Transverse colon (tissue), 4 donors: ENCODE results near the gene FUT7. TPM values are rescaled to one million over a fixed set of nuclear protein-coding genes. Genes with fewer than 3 reads are reported as not detected.

ENCODE experiments used
- DNase-seq: peaks from one replicate; pipeline ENCODE4 v3.0.0-alpha.2; 2019
- H3K27ac ChIP-seq, 4 donors: fragments of 200-600 bp; sonication (generic); 2 replicates each; pipeline ENCODE4 v1.5.1; 2016 to 2018; ENCODE audit warnings: inconsistent platforms in 4 of 4
- H3K27me3 ChIP-seq: fragments of 200-600 bp; sonication (generic); 2 replicates; pipeline ENCODE4 v1.5.1; 2017; ENCODE audit warnings: inconsistent platforms
- H3K36me3 ChIP-seq, 4 donors: fragments of 200-600 bp; sonication (generic); 2 replicates each; pipeline ENCODE4 v1.5.1; 2017 to 2019; ENCODE audit warnings: inconsistent platforms in 4 of 4
- H3K4me1 ChIP-seq, 4 donors: fragments of 200-600 bp; sonication (generic); 2 replicates each; pipeline ENCODE4 v1.5.1; 2017 to 2020; ENCODE audit warnings: inconsistent platforms in 4 of 4
- H3K4me3 ChIP-seq, 4 donors: fragments of 200-600 bp; sonication (generic); 1 replicate in 1 of 4; 2 replicates in 3 of 4; pipeline versions ENCODE4 v1.5.1 to v1.6.1; 2017 to 2019; ENCODE audit warnings: inconsistent platforms in 4 of 4
- H3K9me3 ChIP-seq, 2 donors: fragments of 200-600 bp; sonication (generic); 2 replicates each; pipeline ENCODE4 v1.5.1; 2017 to 2019; ENCODE audit warnings: inconsistent platforms in 2 of 2
- CTCF ChIP-seq, 5 experiments: fragments of 200-600 bp in 3 of 5; fragments of 450-650 bp in 2 of 5; sonication (generic) in 3 of 5; IDR thresholded peaks; 1 replicate in 2 of 5; 2 replicates in 3 of 5; pipeline ENCODE4 v1.5.1; 2016 to 2017; ENCODE audit warnings: antibody characterized with exemption in 5 of 5, inconsistent platforms in 3 of 5, mild to moderate bottlenecking in 2 of 5, moderate library complexity in 1 of 5
- EP300 ChIP-seq: sonication (generic); formaldehyde crosslinking; IDR thresholded peaks from one replicate; pipeline ENCODE4 v1.6.1; 2017; ENCODE audit warnings: antibody characterized with exemption, low read depth
- POLR2A ChIP-seq: fragments of 450-650 bp; IDR thresholded peaks from one replicate; pipeline ENCODE4 v1.6.1; 2016; ENCODE audit warnings: antibody characterized with exemption, mild to moderate bottlenecking, moderate library complexity
- POLR2AphosphoS5 ChIP-seq, 3 donors: sonication (generic); formaldehyde crosslinking; IDR thresholded peaks; one replicate each; pipeline ENCODE4 v1.6.1; 2016; ENCODE audit warnings: antibody characterized with exemption in 3 of 3
- WGBS, 2 donors: methylation state at CpG; one replicate each; pipeline ENCODE4 v1.1.5; 2018; ENCODE audit warnings: low coverage in 1 of 2; 5-methylcytosine and 5-hydroxymethylcytosine counted together
- in situ Hi-C, 4 donors: fragments of 200-750 bp; cut with MboI; loops; one replicate each; pipeline versions ENCODE4 v1.15.0 to v1.15.1; 2017; ENCODE audit warnings: low sequenced_read_pairs in 3 of 4, low pct_ligation_motif_present in 1 of 4, low pct_unique_long_range_greater_than_20kb in 1 of 4
- intact Hi-C: fragments of 100-400 bp; cut with DNase I; formaldehyde crosslinking; loops from one replicate; pipeline ENCODE4 v1.15.1; 2023; ENCODE audit warnings: low total_unique reads
- total RNA-seq, 4 donors: library from RNA; depleted of rRNA; stranded (reverse); fragments of >200 nt; gene quantifications; one replicate each; pipeline ENCODE4 v1.1.0, GENCODE V29; 2016

The FUT7 gene
- total RNA-seq, 4 donors from 2014 or later: not detected

GRCh38 chr9:137012694-137013570 is 19.0 kb downstream of the FUT7 start:
- H3K36me3 ChIP-seq: no peaks in the 10 kb centered on the region
- H3K4me3 ChIP-seq: no peak overlapping the region
- in situ Hi-C loops (no loop called here), intact Hi-C loops (no loop called here)
- H3K9me3 ChIP-seq: no peaks in the 10 kb centered on the region
- 88 to 98% methylated on average over 9 to 49 of the region's 67 CpGs for WGBS, 2 donors
- no peaks in the 10 kb centered on the region for H3K4me1 ChIP-seq
- TF ChIP-seq EP300 (no peak), POLR2AphosphoS5 (IDR thresholded peaks at IDR 0.05) (no peak), CTCF (IDR thresholded peaks at IDR 0.05) (no peak), POLR2A (no peak)
- no peak for DNase-seq
- no peaks in the 10 kb centered on the region for H3K27me3 ChIP-seq
- no peak overlapping the region for H3K27ac ChIP-seq

GRCh38 chr9:137011907-137012675 is 19.8 kb downstream of the FUT7 start:
- Histone ChIP-seq H3K27me3 (no peaks in the 10 kb centered on the region), H3K27ac (no peak overlapping the region), H3K4me3 (no peak overlapping the region), H3K36me3 (no peaks in the 10 kb centered on the region), H3K4me1 (no peaks in the 10 kb centered on the region), H3K9me3 (no peaks in the 10 kb centered on the region)
- 89% methylated on average over 25 of the region's 39 CpGs; no CpG with 5 or more reads in 1 of the 2 donors for WGBS, 2 donors
- intact Hi-C loops (no loop called here), in situ Hi-C loops (no loop called here)
- no peak for DNase-seq
- TF ChIP-seq EP300 (no peak), CTCF (IDR thresholded peaks at IDR 0.05) (no peak), POLR2A (no peak), POLR2AphosphoS5 (IDR thresholded peaks at IDR 0.05) (no peak)

- Histone ChIP-seq H3K4me1 (no peaks in the 10 kb centered on the region), H3K36me3 (no peaks in the 10 kb centered on the region), H3K27ac (no peak overlapping the region), H3K9me3 (no peaks in the 10 kb centered on the region), H3K27me3 (no peaks in the 10 kb centered on the region), H3K4me3 (no peak overlapping the region)
- in situ Hi-C loops: no loop called here
- 96% methylated on average over 24 of the region's 24 CpGs; no CpG with 5 or more reads in 1 of the 2 donors for WGBS, 2 donors
- intact Hi-C loops: no loop called here
- TF ChIP-seq POLR2A (no peak), EP300 (no peak), CTCF (IDR thresholded peaks at IDR 0.05) (no peak), POLR2AphosphoS5 (IDR thresholded peaks at IDR 0.05) (no peak)
- DNase-seq: no peak
Measured at GRCh38 chr9:137011156-137011555, 20.7 kb downstream of the FUT7 start.

- 97 to 100% methylated on average over 2 to 24 of the region's 49 CpGs for WGBS, 2 donors
- Histone ChIP-seq H3K9me3 (no peaks in the 10 kb centered on the region), H3K4me3 (no peak overlapping the region), H3K27ac (no peak overlapping the region), H3K4me1 (no peaks in the 10 kb centered on the region), H3K27me3 (no peaks in the 10 kb centered on the region), H3K36me3 (no peaks in the 10 kb centered on the region)
- TF ChIP-seq POLR2AphosphoS5 (IDR thresholded peaks at IDR 0.05) (no peak), EP300 (no peak), CTCF (IDR thresholded peaks at IDR 0.05) (no peak), POLR2A (no peak)
- intact Hi-C loops (no loop called here), in situ Hi-C loops (no loop called here)
- no peak for DNase-seq
Measured at GRCh38 chr9:137009938-137010732, 21.8 kb downstream of the FUT7 start.
